ENCODE results near the gene GAS7. TPM values are rescaled to one million over a fixed set of nuclear protein-coding genes. Genes with fewer than 3 reads are reported as not detected.

The GAS7 gene
- total and polyA plus RNA-seq, 8 donors: 4.1 to 185 (median 30.5) TPM

- H3K4me1 ChIP-seq: no peaks in the 10 kb centered on the region
- H3K4me3 ChIP-seq: no peak overlapping the region
- peaks cover 0 to 7% (median 0%) of the 10 kb centered on the region in 4 donors for H3K9me3 ChIP-seq
- H3K27ac ChIP-seq: no peak overlapping the region
- DNase-seq: no peak
- TF ChIP-seq EP300 (IDR thresholded peaks at IDR 0.05) (no peak), CTCF (IDR thresholded peaks at IDR 0.05) (no peak), POLR2AphosphoS5 (IDR thresholded peaks at IDR 0.05) (no peak), POLR2A (IDR thresholded peaks at IDR 0.05) (no peak)
- 68 to 81% (median 74%) methylated on average over 4 of the region's 4 CpGs for WGBS, 5 donors
- intact Hi-C loops (cut with DNase I; ENCODE audit: low total_unique reads): no loop called here
- H3K36me3 ChIP-seq: no peaks in the 10 kb centered on the region
- H3K27me3 ChIP-seq: no peaks in the 10 kb centered on the region
Measured at GRCh38 chr17:10241781-10242180, 43.4 kb upstream of the GAS7 start.

GRCh38 chr17:10238661-10239060 lies 40.3 kb upstream of the GAS7 start:
- Histone ChIP-seq H3K27ac (no peak overlapping the region), H3K4me3 (no peak overlapping the region), H3K4me1 (no peaks in the 10 kb centered on the region), H3K9me3 (no peaks in the 10 kb centered on the region), H3K36me3 (no peaks in the 10 kb centered on the region), H3K27me3 (no peaks in the 10 kb centered on the region)
- DNase-seq: no peak
- 68 to 79% (median 78%) methylated on average over 2 of the region's 2 CpGs for WGBS, 5 donors
- no peak for TF ChIP-seq POLR2AphosphoS5 (IDR thresholded peaks at IDR 0.05)
- TF ChIP-seq POLR2A (IDR thresholded peaks at IDR 0.05): no peak
- TF ChIP-seq CTCF (IDR thresholded peaks at IDR 0.05): no peak
- TF ChIP-seq EP300 (IDR thresholded peaks at IDR 0.05): no peak
- intact Hi-C loops (cut with DNase I; ENCODE audit: low total_unique reads): no loop called here

- no peak overlapping the region for H3K27ac ChIP-seq
- H3K4me3 ChIP-seq: no peak overlapping the region
- no peak for DNase-seq
- H3K27me3 ChIP-seq: no peaks in the 10 kb centered on the region
- H3K9me3 ChIP-seq: peaks cover 0 to 15% (median 6%) of the 10 kb centered on the region in 4 donors
- no peaks in the 10 kb centered on the region for H3K36me3 ChIP-seq
- TF ChIP-seq POLR2A (IDR thresholded peaks at IDR 0.05) (no peak), POLR2AphosphoS5 (IDR thresholded peaks at IDR 0.05) (no peak), CTCF (IDR thresholded peaks at IDR 0.05) (no peak), EP300 (IDR thresholded peaks at IDR 0.05) (no peak)
- H3K4me1 ChIP-seq: no peaks in the 10 kb centered on the region
- intact Hi-C loops (cut with DNase I; ENCODE audit: low total_unique reads): no loop called here
- 74 to 82% (median 77%) methylated on average over 5 of the region's 5 CpGs for WGBS, 5 donors
Measured at GRCh38 chr17:10234033-10234432, 35.6 kb upstream of the GAS7 start.

- H3K36me3 ChIP-seq: no peaks in the 10 kb centered on the region
- H3K27ac ChIP-seq: no peak overlapping the region
- H3K4me3 ChIP-seq: no peak overlapping the region
- H3K9me3 ChIP-seq: peaks cover 0 to 15% (median 6%) of the 10 kb centered on the region in 4 donors
- intact Hi-C loops (cut with DNase I; ENCODE audit: low total_unique reads): no loop called here
- no peak for DNase-seq
- no peak for TF ChIP-seq POLR2AphosphoS5 (IDR thresholded peaks at IDR 0.05)
- TF ChIP-seq CTCF (IDR thresholded peaks at IDR 0.05): no peak
- no peak for TF ChIP-seq POLR2A (IDR thresholded peaks at IDR 0.05)
- no peak for TF ChIP-seq EP300 (IDR thresholded peaks at IDR 0.05)
- no peaks in the 10 kb centered on the region for H3K4me1 ChIP-seq
- H3K27me3 ChIP-seq: no peaks in the 10 kb centered on the region
- WGBS, 5 donors: 93 to 97% (median 96%) methylated on average over 2 of the region's 2 CpGs
Measured at GRCh38 chr17:10233161-10233560, 34.8 kb upstream of the GAS7 start.

Measured in stomach (tissue), 9 donors.